ENCODE results near the gene BNIP2.

Gene BNIP2

DNA sequence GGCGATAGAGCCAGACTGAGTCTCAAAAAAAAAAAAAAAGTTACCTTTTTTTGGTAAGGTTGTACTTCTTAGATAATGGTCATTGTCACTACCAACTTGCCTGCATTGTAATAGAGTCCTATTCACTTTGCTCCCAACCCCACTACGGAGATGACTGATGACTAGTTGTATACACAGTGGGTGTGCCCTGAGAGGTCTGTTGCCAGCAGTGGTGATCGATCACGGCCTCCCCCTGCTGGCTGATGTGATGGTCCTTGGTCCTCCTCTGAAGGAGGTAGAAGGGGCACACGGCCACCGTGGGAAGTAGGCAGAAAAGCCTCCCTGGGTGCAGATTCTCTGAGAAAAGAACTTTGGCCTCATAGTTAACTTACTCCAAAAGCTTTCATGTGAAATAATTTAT, 66.8 kb downstream of the BNIP2 start:
- peak in 1 of 5 donors; percentile 57 for DNase-seq

DNA sequence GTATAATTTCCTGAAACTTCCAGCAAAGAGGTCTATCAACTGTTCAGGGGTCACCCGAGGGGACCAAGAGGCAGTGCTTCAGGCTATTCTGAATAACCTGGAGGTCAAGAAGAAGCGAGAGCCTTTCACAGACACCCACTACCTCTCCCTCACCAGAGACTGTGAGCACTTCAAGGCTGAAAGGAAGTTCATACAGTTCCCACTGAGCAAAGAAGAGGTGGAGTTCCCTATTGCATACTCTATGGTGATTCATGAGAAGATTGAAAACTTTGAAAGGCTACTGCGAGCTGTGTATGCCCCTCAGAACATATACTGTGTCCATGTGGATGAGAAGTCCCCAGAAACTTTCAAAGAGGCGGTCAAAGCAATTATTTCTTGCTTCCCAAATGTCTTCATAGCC, 70.7 kb downstream of the BNIP2 start:
- DNase-seq = no peak

DNA sequence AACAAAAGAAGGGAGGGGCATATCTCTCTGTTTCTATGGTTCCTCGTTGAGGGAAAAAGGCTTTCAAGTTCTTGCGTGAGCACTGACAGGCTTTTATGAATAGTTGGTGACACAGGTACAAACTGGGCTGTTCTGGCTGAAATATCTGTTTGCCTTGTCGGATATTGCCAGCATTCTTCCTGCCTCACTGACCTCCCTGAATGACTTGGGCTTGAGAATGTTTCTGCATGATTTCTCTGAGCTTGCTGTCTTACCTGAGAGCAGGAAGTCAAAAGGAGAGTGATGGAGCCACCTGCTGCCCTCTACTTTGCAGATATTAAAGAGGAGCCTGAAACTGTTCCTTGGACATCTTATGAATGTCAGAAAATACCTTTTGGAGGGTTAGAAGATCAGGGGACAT, 72.7 kb downstream of the BNIP2 start:
- no peak for DNase-seq

DNA sequence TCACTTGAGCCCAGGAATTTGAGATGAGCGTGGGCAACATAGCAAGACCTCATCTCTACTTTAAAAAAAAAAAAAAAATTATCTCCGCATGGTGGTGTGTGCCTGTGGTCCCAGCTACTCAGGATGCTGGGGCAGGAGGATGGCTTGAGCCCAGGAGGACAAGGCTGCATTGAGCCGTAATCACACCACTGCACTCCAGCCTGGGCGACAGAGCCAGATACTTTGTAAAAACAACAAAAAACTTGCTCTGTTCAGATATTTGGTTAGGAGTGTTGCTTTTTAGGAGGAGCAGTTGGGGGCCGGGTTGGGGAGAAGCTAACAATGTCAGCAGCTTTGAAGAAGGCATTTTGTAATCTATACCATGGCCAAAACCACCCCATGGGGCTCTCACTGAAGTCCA, 73.5 kb downstream of the BNIP2 start:
- no peak for DNase-seq

DNA sequence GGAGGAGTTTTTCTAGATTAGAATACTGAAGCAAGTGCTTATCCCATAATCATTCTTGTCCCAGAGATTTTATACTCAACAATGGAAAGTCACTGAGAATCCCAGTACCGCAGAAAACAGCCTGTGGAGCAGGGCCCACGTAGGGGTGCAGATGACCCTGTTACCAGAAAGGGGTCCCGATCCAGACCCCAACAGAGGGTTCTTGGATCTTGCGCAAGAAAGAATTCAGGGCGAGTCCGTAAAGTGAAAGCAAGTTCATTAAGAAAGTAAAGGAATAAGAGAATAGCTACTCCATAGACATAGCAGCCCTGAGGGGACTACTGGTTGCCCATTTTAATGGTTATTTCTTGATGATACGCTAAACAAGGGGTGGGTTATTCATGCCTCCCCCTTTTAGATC, 75.0 kb downstream of the BNIP2 start:
- DNase-seq = no peak

DNA sequence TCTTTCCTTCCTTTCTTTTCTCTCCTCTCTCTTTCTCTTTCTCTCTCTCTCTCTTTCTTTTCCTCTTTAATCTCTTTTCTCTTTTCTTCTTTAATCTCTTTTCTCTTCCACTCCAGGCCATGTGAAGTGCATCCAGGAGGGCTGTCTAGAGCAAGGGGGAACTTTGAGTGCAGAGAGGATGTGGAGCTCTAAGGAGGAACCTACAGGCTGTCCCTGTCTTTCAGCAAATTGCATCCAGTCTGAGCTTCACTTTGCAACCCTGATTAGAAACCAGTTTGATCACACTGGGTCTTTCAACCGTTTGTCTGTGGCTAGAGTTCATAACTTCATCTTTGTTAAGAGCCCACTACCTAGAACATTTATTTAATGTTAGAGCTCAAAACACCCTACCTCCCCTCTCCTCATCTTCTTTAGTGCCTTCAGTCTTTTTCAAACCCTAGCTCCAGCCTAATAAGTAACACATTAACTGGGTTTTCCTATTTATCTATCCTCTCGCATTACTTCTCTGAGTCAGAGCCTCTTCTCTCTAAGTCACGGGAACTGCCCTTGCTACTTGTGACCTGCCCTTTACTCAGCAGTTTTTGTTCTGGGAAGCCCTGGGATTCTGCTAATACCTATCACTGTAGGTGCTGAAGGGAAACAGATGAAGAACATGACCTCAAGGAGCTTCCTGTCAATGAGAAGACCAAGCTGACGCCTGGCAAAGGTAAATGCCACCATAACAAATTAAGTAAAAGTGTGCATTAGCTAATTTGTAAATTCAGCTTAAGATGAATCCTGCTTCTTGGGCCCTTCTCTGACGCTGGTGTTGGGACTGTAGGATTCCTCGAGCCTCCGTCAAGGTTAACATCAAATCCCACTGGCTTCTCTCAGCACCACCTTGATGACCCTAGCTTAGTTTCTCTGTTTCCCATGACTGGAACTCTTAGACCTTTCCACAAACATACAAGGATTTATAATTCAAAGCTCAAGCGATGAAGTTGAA, 77.6 kb downstream of the BNIP2 start, which contains the start of gene GCNT3:
TSS of gene GCNT3 (plus strand) at position 508 of the 985 bp plus-strand sequence. CDS start 6,456 bp downstream, outside the sequence.
- DNase-seq = no peak

DNA sequence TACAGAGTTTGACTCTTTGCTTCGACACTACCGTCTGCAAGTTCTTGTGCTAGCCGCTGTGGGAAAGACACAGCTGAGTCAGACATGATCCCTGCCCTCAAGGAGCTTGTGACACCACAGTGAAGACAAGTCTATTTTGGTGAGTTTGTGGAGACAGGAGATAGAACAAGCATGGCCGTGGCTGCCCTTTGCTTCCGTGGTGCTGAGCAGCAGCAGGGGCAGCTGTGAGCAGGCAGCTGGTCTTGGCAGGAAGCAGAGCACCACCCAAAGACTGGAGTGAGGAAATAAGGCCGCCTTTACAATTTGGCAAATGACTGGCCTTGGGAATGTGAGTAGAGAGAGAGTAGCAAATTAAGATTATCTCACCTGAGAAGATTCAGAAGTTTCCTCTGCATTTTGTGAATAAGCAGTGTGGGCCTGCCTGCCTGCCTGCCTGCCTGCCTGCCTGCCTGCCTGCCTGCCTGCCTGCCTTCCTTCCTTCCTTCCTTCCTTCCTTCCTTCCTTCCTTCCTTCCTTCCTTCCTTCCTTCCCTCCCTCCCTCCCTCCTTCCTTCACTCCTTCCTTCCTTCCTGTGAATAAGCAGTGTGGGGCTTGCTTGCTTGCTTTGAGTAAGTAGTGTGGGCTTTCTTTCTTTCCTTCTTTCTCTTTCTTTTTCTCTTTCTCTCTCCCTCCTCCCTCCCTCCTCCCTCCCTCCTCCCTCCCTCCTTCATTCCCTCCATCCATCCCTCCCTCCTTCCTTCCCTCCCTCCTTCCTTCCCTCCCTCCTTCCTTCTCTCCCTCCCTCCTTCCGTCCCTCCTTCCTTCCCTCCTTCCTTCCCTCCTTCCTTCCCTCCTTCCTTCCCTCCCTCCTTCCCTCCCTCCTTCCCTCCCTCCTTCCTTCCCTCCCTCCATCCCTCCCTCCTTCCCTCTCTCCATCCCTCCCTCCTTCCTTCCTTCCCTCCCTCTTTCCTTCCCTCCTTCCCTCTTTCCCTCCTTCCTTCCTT, 79.1 kb downstream of the BNIP2 start:
- no peak for DNase-seq
